Esophagus muscularis mucosa (tissue), 4 donors: ENCODE data around the gene CEP250.

Source experiments
- EP300 ChIP-seq: sonication (generic); formaldehyde crosslinking; IDR thresholded peaks from one replicate; pipeline ENCODE4 v1.6.1; 2017; ENCODE audit warnings: antibody characterized with exemption
- POLR2A ChIP-seq: fragments of 450-650 bp; IDR thresholded peaks from one replicate; pipeline ENCODE4 v1.6.1; 2017; ENCODE audit warnings: antibody characterized with exemption, moderate library complexity, mild to moderate bottlenecking, low read depth
- TF ChIP-seq, protein P1 (sequence below), 3 experiments: fragments of 200-600 bp in 2 of 3; fragments of 450-650 bp in 1 of 3; sonication (generic) in 2 of 3; IDR thresholded peaks; one replicate each; pipeline ENCODE4 v1.5.1; 2017 to 2019; ENCODE audit warnings: antibody characterized with exemption in 3 of 3, mild to moderate bottlenecking in 2 of 3, moderate library complexity in 1 of 3

DNA sequence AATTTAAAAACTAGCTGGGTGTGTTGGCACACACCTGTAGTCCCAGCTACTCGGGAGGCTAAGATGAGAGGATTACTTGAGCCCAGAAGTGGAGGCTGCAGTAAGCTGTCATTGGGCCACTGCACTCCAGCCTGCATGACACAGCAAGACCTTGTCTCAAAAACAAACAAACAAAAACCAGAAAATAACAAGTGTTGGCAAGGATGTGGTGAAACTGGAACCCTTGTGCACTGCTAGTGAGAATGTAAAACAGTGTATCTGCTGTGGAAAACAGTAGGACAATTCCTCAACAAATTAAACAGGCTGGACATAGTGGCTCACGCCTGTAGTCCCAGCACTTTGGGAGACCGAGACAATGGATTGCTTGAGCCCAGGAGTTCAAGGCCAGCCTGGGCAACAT, 47.1 kb upstream of the CEP250 start:
- TF ChIP-seq, protein P1, sequence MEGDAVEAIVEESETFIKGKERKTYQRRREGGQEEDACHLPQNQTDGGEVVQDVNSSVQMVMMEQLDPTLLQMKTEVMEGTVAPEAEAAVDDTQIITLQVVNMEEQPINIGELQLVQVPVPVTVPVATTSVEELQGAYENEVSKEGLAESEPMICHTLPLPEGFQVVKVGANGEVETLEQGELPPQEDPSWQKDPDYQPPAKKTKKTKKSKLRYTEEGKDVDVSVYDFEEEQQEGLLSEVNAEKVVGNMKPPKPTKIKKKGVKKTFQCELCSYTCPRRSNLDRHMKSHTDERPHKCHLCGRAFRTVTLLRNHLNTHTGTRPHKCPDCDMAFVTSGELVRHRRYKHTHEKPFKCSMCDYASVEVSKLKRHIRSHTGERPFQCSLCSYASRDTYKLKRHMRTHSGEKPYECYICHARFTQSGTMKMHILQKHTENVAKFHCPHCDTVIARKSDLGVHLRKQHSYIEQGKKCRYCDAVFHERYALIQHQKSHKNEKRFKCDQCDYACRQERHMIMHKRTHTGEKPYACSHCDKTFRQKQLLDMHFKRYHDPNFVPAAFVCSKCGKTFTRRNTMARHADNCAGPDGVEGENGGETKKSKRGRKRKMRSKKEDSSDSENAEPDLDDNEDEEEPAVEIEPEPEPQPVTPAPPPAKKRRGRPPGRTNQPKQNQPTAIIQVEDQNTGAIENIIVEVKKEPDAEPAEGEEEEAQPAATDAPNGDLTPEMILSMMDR (IDR thresholded peaks at IDR 0.05) = no peak
- TF ChIP-seq EP300 (no peak), POLR2A (no peak)
